HEK293 (cell line): ENCODE measurements around the gene PGC.

Experiments
- CTCF ChIA-PET: fragments of 350-600 bp; formaldehyde crosslinking; extraction: SDS; loops from one replicate; lab custom pipeline; 2021; ENCODE audit warnings: antibody characterized with exemption; lab: Yijun Ruan, JAX
- POLR2A ChIA-PET: fragments of 300-600 bp; formaldehyde crosslinking; extraction: SDS; loops from one replicate; lab custom pipeline; 2020; ENCODE audit warnings: antibody characterized with exemption, inconsistent platforms; lab: Yijun Ruan, JAX
- H3K27ac ChIP-seq: fragments of 200-500 bp; sonication (Bioruptor generic); 2 replicates; pipeline ENCODE4 v1.5.1; 2014; ENCODE audit warnings: low read depth, low read length, control low read depth, inconsistent platforms; ENCODE audit errors: extremely low read depth
- H3K36me3 ChIP-seq, 2 experiments: fragments of 200-500 bp in 1 of 2; sonication (Bioruptor generic) in 1 of 2; 1 replicate in 1 of 2; 2 replicates in 1 of 2; pipeline ENCODE4 v1.5.1; 2014 to 2017; ENCODE audit warnings: inconsistent platforms in 2 of 2, low read length in 2 of 2; ENCODE audit not compliant: control insufficient read depth in 2 of 2, insufficient read depth in 1 of 2
- H3K4me1 ChIP-seq: fragments of 200-500 bp; sonication (Bioruptor generic); 2 replicates; pipeline ENCODE4 v1.5.1; 2014; ENCODE audit warnings: mild to moderate bottlenecking, low read length, inconsistent platforms; ENCODE audit not compliant: control insufficient read depth, insufficient read depth
- H3K4me3 ChIP-seq: 2 replicates; pipeline ENCODE4 v1.5.1; 2011; ENCODE audit warnings: low read depth, mild to moderate bottlenecking, control low read depth, low read length, moderate library complexity
- H3K9me3 ChIP-seq: fragments of 200-500 bp; sonication (Bioruptor generic); 2 replicates; pipeline ENCODE4 v1.5.1; 2014; ENCODE audit warnings: low read depth, low read length, inconsistent platforms; ENCODE audit not compliant: control insufficient read depth, insufficient read depth
- KLF17 ChIP-seq: fragments of 450-650 bp; formaldehyde crosslinking; IDR thresholded peaks from 2 replicates; pipeline ENCODE4 v1.5.1; 2016; ENCODE audit warnings: missing biosample characterization, missing genetic modification characterization
- OVOL3 ChIP-seq: fragments of 450-650 bp; formaldehyde crosslinking; IDR thresholded peaks from 2 replicates; pipeline ENCODE4 v1.5.1; 2016; ENCODE audit warnings: missing biosample characterization, missing genetic modification characterization
- RBAK ChIP-seq: fragments of 450-650 bp; formaldehyde crosslinking; IDR thresholded peaks from 2 replicates; pipeline ENCODE4 v1.5.1; 2016; ENCODE audit warnings: missing biosample characterization, missing genetic modification characterization
- ZBTB6 ChIP-seq: fragments of 450-650 bp; formaldehyde crosslinking; IDR thresholded peaks from 2 replicates; pipeline ENCODE4 v1.5.1; 2017; ENCODE audit warnings: missing biosample characterization, missing genetic modification characterization
- ZFP37 ChIP-seq: fragments of 450-650 bp; formaldehyde crosslinking; IDR thresholded peaks from 2 replicates; pipeline ENCODE4 v1.5.1; 2016; ENCODE audit warnings: missing biosample characterization, missing genetic modification characterization
- ZIC2 ChIP-seq: fragments of 450-650 bp; formaldehyde crosslinking; IDR thresholded peaks from 2 replicates; pipeline ENCODE4 v1.5.1; 2016; ENCODE audit warnings: missing biosample characterization, missing genetic modification characterization
- ZNF2 ChIP-seq: fragments of 450-650 bp; formaldehyde crosslinking; IDR thresholded peaks from 2 replicates; pipeline ENCODE4 v1.5.1; 2016; ENCODE audit warnings: missing biosample characterization, missing genetic modification characterization
- ZNF214 ChIP-seq: fragments of 450-650 bp; formaldehyde crosslinking; IDR thresholded peaks from 2 replicates; pipeline ENCODE4 v1.5.1; 2017; ENCODE audit warnings: missing biosample characterization, mild to moderate bottlenecking, missing genetic modification characterization, borderline replicate concordance
- ZNF274 ChIP-seq, 2 experiments: fragments of 200-500 bp in 1 of 2; fragments of 450-650 bp in 1 of 2; sonication (Bioruptor generic) in 1 of 2; formaldehyde crosslinking in 1 of 2; IDR thresholded peaks; 2 replicates each; pipeline versions ENCODE4 v1.5.1 to v1.6.1; 2014 to 2016; ENCODE audit warnings: borderline replicate concordance in 1 of 2, inconsistent platforms in 1 of 2, low read length in 1 of 2, missing biosample characterization in 1 of 2, missing genetic modification characterization in 1 of 2
- ZNF48 ChIP-seq: fragments of 450-650 bp; formaldehyde crosslinking; IDR thresholded peaks from 2 replicates; pipeline ENCODE4 v1.5.1; 2016; ENCODE audit warnings: missing biosample characterization, missing genetic modification characterization
- ZNF544 ChIP-seq: fragments of 450-650 bp; formaldehyde crosslinking; IDR thresholded peaks from 2 replicates; pipeline ENCODE4 v1.5.0; 2017; ENCODE audit warnings: missing biosample characterization, missing genetic modification characterization
- ZNF701 ChIP-seq: fragments of 450-650 bp; formaldehyde crosslinking; IDR thresholded peaks from 2 replicates; pipeline ENCODE4 v1.5.1; 2016; ENCODE audit warnings: missing biosample characterization, missing genetic modification characterization
- ZNF776 ChIP-seq: fragments of 450-650 bp; formaldehyde crosslinking; IDR thresholded peaks from 2 replicates; pipeline ENCODE4 v1.5.0; 2017; ENCODE audit warnings: missing biosample characterization, missing genetic modification characterization, borderline replicate concordance
- ZNF791 ChIP-seq: fragments of 450-650 bp; formaldehyde crosslinking; IDR thresholded peaks from 2 replicates; pipeline ENCODE4 v1.5.1; 2016; ENCODE audit warnings: missing biosample characterization, missing genetic modification characterization
- TF ChIP-seq, protein P1 (sequence below): fragments of 450-650 bp; formaldehyde crosslinking; IDR thresholded peaks from 2 replicates; pipeline ENCODE4 v1.5.1; 2016; ENCODE audit warnings: missing biosample characterization, missing genetic modification characterization, borderline replicate concordance
- TF ChIP-seq, protein P2 (sequence below): fragments of 450-650 bp; formaldehyde crosslinking; IDR thresholded peaks from 2 replicates; pipeline ENCODE4 v1.5.1; 2016; ENCODE audit warnings: missing biosample characterization, missing genetic modification characterization, borderline replicate concordance
- TF ChIP-seq, protein P3 (sequence below): fragments of 450-650 bp; formaldehyde crosslinking; IDR thresholded peaks from 2 replicates; pipeline ENCODE4 v1.5.1; 2016; ENCODE audit warnings: missing biosample characterization, missing genetic modification characterization, low read depth
- TF ChIP-seq, protein P4 (sequence below): fragments of 450-650 bp; formaldehyde crosslinking; IDR thresholded peaks from 2 replicates; pipeline ENCODE4 v1.5.1; 2016; ENCODE audit warnings: missing biosample characterization, missing genetic modification characterization
- TF ChIP-seq, protein P5 (sequence below): fragments of 450-650 bp; formaldehyde crosslinking; IDR thresholded peaks from 2 replicates; pipeline ENCODE4 v1.5.1; 2016; ENCODE audit warnings: missing biosample characterization, missing genetic modification characterization

The PGC gene

GRCh38 chr6:41724586-41725501, 22.4 kb downstream of the PGC start (continued):
- TF ChIP-seq, protein P1, sequence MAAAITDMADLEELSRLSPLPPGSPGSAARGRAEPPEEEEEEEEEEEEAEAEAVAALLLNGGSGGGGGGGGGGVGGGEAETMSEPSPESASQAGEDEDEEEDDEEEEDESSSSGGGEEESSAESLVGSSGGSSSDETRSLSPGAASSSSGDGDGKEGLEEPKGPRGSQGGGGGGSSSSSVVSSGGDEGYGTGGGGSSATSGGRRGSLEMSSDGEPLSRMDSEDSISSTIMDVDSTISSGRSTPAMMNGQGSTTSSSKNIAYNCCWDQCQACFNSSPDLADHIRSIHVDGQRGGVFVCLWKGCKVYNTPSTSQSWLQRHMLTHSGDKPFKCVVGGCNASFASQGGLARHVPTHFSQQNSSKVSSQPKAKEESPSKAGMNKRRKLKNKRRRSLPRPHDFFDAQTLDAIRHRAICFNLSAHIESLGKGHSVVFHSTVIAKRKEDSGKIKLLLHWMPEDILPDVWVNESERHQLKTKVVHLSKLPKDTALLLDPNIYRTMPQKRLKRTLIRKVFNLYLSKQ = no peak
- TF ChIP-seq, protein P2, sequence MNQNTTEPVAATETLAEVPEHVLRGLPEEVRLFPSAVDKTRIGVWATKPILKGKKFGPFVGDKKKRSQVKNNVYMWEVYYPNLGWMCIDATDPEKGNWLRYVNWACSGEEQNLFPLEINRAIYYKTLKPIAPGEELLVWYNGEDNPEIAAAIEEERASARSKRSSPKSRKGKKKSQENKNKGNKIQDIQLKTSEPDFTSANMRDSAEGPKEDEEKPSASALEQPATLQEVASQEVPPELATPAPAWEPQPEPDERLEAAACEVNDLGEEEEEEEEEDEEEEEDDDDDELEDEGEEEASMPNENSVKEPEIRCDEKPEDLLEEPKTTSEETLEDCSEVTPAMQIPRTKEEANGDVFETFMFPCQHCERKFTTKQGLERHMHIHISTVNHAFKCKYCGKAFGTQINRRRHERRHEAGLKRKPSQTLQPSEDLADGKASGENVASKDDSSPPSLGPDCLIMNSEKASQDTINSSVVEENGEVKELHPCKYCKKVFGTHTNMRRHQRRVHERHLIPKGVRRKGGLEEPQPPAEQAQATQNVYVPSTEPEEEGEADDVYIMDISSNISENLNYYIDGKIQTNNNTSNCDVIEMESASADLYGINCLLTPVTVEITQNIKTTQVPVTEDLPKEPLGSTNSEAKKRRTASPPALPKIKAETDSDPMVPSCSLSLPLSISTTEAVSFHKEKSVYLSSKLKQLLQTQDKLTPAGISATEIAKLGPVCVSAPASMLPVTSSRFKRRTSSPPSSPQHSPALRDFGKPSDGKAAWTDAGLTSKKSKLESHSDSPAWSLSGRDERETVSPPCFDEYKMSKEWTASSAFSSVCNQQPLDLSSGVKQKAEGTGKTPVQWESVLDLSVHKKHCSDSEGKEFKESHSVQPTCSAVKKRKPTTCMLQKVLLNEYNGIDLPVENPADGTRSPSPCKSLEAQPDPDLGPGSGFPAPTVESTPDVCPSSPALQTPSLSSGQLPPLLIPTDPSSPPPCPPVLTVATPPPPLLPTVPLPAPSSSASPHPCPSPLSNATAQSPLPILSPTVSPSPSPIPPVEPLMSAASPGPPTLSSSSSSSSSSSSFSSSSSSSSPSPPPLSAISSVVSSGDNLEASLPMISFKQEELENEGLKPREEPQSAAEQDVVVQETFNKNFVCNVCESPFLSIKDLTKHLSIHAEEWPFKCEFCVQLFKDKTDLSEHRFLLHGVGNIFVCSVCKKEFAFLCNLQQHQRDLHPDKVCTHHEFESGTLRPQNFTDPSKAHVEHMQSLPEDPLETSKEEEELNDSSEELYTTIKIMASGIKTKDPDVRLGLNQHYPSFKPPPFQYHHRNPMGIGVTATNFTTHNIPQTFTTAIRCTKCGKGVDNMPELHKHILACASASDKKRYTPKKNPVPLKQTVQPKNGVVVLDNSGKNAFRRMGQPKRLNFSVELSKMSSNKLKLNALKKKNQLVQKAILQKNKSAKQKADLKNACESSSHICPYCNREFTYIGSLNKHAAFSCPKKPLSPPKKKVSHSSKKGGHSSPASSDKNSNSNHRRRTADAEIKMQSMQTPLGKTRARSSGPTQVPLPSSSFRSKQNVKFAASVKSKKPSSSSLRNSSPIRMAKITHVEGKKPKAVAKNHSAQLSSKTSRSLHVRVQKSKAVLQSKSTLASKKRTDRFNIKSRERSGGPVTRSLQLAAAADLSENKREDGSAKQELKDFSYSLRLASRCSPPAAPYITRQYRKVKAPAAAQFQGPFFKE (tag by site-specific recombination) = no peak
- TF ChIP-seq ZFP37 (tag by site-specific recombination) = no peak
- TF ChIP-seq ZNF2 (tag by site-specific recombination) = no peak
- no peak for TF ChIP-seq ZNF214 (tag by site-specific recombination)

GRCh38 chr6:41724228-41724580, 23.0 kb downstream of the PGC start:
- Histone ChIP-seq H3K27ac (no peak overlapping the region), H3K4me1 (no peaks in the 10 kb centered on the region; the same call in 1 of the 2 replicates), H3K9me3 (no peaks in the 10 kb centered on the region), H3K4me3 (no peak overlapping the region), H3K36me3 (no peaks in the 10 kb centered on the region)
- CTCF ChIA-PET = interaction anchor here (0.6 to 1.8 kb wide), 4 partner anchors 10 to 40 kb away, joined by 3 to 4 read pairs (median 4); no protein-coding TSS in a partner anchor
- POLR2A ChIA-PET = interaction anchor here (0.9 to 1.0 kb wide), 2 partner anchors 8 to 11 kb away, joined by 3 read pairs; no protein-coding TSS in a partner anchor
- no peak for TF ChIP-seq ZNF544 (tag by site-specific recombination)
- TF ChIP-seq, protein P3, sequence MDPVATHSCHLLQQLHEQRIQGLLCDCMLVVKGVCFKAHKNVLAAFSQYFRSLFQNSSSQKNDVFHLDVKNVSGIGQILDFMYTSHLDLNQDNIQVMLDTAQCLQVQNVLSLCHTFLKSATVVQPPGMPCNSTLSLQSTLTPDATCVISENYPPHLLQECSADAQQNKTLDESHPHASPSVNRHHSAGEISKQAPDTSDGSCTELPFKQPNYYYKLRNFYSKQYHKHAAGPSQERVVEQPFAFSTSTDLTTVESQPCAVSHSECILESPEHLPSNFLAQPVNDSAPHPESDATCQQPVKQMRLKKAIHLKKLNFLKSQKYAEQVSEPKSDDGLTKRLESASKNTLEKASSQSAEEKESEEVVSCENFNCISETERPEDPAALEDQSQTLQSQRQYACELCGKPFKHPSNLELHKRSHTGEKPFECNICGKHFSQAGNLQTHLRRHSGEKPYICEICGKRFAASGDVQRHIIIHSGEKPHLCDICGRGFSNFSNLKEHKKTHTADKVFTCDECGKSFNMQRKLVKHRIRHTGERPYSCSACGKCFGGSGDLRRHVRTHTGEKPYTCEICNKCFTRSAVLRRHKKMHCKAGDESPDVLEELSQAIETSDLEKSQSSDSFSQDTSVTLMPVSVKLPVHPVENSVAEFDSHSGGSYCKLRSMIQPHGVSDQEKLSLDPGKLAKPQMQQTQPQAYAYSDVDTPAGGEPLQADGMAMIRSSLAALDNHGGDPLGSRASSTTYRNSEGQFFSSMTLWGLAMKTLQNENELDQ = no peak
- TF ChIP-seq ZNF701 (tag by site-specific recombination) = no peak
- TF ChIP-seq OVOL3 (tag by site-specific recombination) = no peak
- TF ChIP-seq ZNF48 (tag by site-specific recombination) = no peak
- no peak for TF ChIP-seq RBAK (tag by site-specific recombination)
- TF ChIP-seq KLF17 (tag by site-specific recombination) = no peak
- TF ChIP-seq, protein P4, sequence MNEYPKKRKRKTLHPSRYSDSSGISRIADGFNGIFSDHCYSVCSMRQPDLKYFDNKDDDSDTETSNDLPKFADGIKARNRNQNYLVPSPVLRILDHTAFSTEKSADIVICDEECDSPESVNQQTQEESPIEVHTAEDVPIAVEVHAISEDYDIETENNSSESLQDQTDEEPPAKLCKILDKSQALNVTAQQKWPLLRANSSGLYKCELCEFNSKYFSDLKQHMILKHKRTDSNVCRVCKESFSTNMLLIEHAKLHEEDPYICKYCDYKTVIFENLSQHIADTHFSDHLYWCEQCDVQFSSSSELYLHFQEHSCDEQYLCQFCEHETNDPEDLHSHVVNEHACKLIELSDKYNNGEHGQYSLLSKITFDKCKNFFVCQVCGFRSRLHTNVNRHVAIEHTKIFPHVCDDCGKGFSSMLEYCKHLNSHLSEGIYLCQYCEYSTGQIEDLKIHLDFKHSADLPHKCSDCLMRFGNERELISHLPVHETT = no peak
- no peak for TF ChIP-seq ZNF791 (tag by site-specific recombination)
- no peak for TF ChIP-seq ZBTB6 (tag by site-specific recombination)
- TF ChIP-seq ZNF274 (IDR thresholded peaks at IDR 0.05; ENCODE audit: low read length) = no peak
- TF ChIP-seq ZNF274 (tag by site-specific recombination; IDR thresholded peaks at IDR 0.05; ENCODE audit: borderline replicate concordance) = no peak
- no peak for TF ChIP-seq ZNF776 (tag by site-specific recombination)
- TF ChIP-seq ZIC2 (tag by site-specific recombination) = no peak
- TF ChIP-seq, protein P5, sequence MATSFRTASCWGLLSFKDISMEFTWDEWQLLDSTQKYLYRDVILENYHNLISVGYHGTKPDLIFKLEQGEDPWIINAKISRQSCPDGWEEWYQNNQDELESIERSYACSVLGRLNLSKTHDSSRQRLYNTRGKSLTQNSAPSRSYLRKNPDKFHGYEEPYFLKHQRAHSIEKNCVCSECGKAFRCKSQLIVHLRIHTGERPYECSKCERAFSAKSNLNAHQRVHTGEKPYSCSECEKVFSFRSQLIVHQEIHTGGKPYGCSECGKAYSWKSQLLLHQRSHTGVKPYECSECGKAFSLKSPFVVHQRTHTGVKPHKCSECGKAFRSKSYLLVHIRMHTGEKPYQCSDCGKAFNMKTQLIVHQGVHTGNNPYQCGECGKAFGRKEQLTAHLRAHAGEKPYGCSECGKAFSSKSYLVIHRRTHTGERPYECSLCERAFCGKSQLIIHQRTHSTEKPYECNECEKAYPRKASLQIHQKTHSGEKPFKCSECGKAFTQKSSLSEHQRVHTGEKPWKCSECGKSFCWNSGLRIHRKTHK (tag by site-specific recombination) = no peak
